Measurements from ENCODE around the gene PLXDC2. TPM values are rescaled to one million over a fixed set of nuclear protein-coding genes. Genes with fewer than 3 reads are reported as not detected.

The PLXDC2 gene
- total and polyA plus RNA-seq, 2 donors (not counting 1 experiment from before 2014, with no cell fraction given), result 4.2 to 5.1 TPM

GRCh38 chr10:20073167-20073566 is 256.9 kb downstream of the PLXDC2 start:
- no peak overlapping the region for H3K4me2 ChIP-seq (ENCODE audit: extremely low read depth, insufficient read depth, low read length)
- DNase-seq (ENCODE audit: low read depth in 2 of 2), result no peak
- H3K36me3 ChIP-seq (ENCODE audit: control insufficient read depth, insufficient read depth, low read length), result no peaks in the 10 kb centered on the region
- H2AFZ ChIP-seq (ENCODE audit: low read length), result no peak overlapping the region
- no peaks in the 10 kb centered on the region for H3K27me3 ChIP-seq (ENCODE audit: control insufficient read depth, insufficient read depth, low read length)
- no peak overlapping the region for H3K4me3 ChIP-seq (replicated peaks in 1 of 4; ENCODE audit: control extremely low read depth in 1 of 4, insufficient read depth in 1 of 4, low read depth in 3 of 4, low read length in 4 of 4)
- H3K9me3 ChIP-seq (ENCODE audit: control insufficient read depth, insufficient read depth, low read depth, low read length), result no peaks in the 10 kb centered on the region
- H4K20me1 ChIP-seq (ENCODE audit: control insufficient read depth, extremely low read depth, insufficient read depth, low read length), result no peaks in the 10 kb centered on the region
- TF ChIP-seq EZH2 (IDR thresholded peaks at IDR 0.05; ENCODE audit: low read length, missing control alignments), result no peak
- TF ChIP-seq, protein P1, sequence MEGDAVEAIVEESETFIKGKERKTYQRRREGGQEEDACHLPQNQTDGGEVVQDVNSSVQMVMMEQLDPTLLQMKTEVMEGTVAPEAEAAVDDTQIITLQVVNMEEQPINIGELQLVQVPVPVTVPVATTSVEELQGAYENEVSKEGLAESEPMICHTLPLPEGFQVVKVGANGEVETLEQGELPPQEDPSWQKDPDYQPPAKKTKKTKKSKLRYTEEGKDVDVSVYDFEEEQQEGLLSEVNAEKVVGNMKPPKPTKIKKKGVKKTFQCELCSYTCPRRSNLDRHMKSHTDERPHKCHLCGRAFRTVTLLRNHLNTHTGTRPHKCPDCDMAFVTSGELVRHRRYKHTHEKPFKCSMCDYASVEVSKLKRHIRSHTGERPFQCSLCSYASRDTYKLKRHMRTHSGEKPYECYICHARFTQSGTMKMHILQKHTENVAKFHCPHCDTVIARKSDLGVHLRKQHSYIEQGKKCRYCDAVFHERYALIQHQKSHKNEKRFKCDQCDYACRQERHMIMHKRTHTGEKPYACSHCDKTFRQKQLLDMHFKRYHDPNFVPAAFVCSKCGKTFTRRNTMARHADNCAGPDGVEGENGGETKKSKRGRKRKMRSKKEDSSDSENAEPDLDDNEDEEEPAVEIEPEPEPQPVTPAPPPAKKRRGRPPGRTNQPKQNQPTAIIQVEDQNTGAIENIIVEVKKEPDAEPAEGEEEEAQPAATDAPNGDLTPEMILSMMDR (conservative IDR thresholded peaks at IDR 0.05 in 1 of 2, IDR thresholded peaks at IDR 0.05 in 1 of 2; ENCODE audit: low read depth in 1 of 2, low read length in 2 of 2), result no peak
- H3K27ac ChIP-seq (ENCODE audit: insufficient read depth, low read length), result no peak overlapping the region
- H3K9ac ChIP-seq (ENCODE audit: insufficient read depth, low read length), result no peak overlapping the region
- H3K79me2 ChIP-seq (ENCODE audit: control insufficient read depth, insufficient read depth, low read length), result no peaks in the 10 kb centered on the region
- H3K4me1 ChIP-seq (ENCODE audit: control insufficient read depth, extremely low read depth, insufficient read depth, low read length), result no peaks in the 10 kb centered on the region

- Histone ChIP-seq H3K4me1 (ENCODE audit: control insufficient read depth, extremely low read depth, insufficient read depth, low read length) (no peaks in the 10 kb centered on the region), H3K79me2 (ENCODE audit: control insufficient read depth, insufficient read depth, low read length) (no peaks in the 10 kb centered on the region), H3K27me3 (ENCODE audit: control insufficient read depth, insufficient read depth, low read length) (no peaks in the 10 kb centered on the region), H3K9ac (ENCODE audit: insufficient read depth, low read length) (no peak overlapping the region), H3K9me3 (ENCODE audit: control insufficient read depth, insufficient read depth, low read depth, low read length) (no peaks in the 10 kb centered on the region), H3K4me2 (ENCODE audit: extremely low read depth, insufficient read depth, low read length) (no peak overlapping the region), H3K4me3 (replicated peaks in 1 of 4; ENCODE audit: control extremely low read depth in 1 of 4, insufficient read depth in 1 of 4, low read depth in 3 of 4, low read length in 4 of 4) (no peak overlapping the region), H3K36me3 (ENCODE audit: control insufficient read depth, insufficient read depth, low read length) (no peaks in the 10 kb centered on the region), H3K27ac (ENCODE audit: insufficient read depth, low read length) (no peak overlapping the region), H4K20me1 (ENCODE audit: control insufficient read depth, extremely low read depth, insufficient read depth, low read length) (no peaks in the 10 kb centered on the region), H2AFZ (ENCODE audit: low read length) (no peak overlapping the region)
- TF ChIP-seq, protein P1 (conservative IDR thresholded peaks at IDR 0.05 in 1 of 2, IDR thresholded peaks at IDR 0.05 in 1 of 2; ENCODE audit: low read depth in 1 of 2, low read length in 2 of 2), result no peak
- TF ChIP-seq EZH2 (IDR thresholded peaks at IDR 0.05; ENCODE audit: low read length, missing control alignments), result no peak
- DNase-seq (ENCODE audit: low read depth in 2 of 2), result no peak
Observed at GRCh38 chr10:20075713-20076112, 259.5 kb downstream of the PLXDC2 start.

DNA sequence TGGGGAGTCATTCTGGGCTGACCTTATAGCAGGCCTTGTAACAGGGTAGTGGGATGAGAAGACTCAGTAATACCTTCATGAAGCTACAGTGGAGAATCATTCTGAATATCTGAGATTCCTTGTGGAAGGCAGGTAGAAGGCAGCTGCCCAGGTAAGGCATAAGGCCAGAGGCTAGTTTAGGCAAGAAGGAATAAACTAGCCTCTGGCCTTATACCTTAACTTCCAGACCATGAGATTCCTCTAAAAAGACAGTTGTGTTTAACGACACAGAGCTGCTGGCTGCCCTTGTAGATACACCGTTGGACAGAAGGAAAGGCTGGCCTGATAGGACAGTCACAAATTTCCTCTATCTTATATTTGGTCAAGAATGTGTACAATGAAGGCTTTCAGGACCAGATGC is 268.2 kb downstream of the PLXDC2 start:
- Histone ChIP-seq H3K36me3 (ENCODE audit: control insufficient read depth, insufficient read depth, low read length) (no peaks in the 10 kb centered on the region), H3K9me3 (ENCODE audit: control insufficient read depth, insufficient read depth, low read depth, low read length) (no peaks in the 10 kb centered on the region), H3K79me2 (ENCODE audit: control insufficient read depth, insufficient read depth, low read length) (no peaks in the 10 kb centered on the region), H3K27ac (ENCODE audit: insufficient read depth, low read length) (no peak overlapping the region), H3K4me2 (ENCODE audit: extremely low read depth, insufficient read depth, low read length) (no peak overlapping the region), H3K4me1 (ENCODE audit: control insufficient read depth, extremely low read depth, insufficient read depth, low read length) (no peaks in the 10 kb centered on the region), H3K9ac (ENCODE audit: insufficient read depth, low read length) (no peak overlapping the region), H2AFZ (ENCODE audit: low read length) (no peak overlapping the region), H3K4me3 (replicated peaks in 1 of 4; ENCODE audit: control extremely low read depth in 1 of 4, insufficient read depth in 1 of 4, low read depth in 3 of 4, low read length in 4 of 4) (no peak overlapping the region), H3K27me3 (ENCODE audit: control insufficient read depth, insufficient read depth, low read length) (no peaks in the 10 kb centered on the region), H4K20me1 (ENCODE audit: control insufficient read depth, extremely low read depth, insufficient read depth, low read length) (no peaks in the 10 kb centered on the region)
- TF ChIP-seq EZH2 (IDR thresholded peaks at IDR 0.05; ENCODE audit: low read length, missing control alignments), result no peak
- TF ChIP-seq, protein P1 (conservative IDR thresholded peaks at IDR 0.05 in 1 of 2, IDR thresholded peaks at IDR 0.05 in 1 of 2; ENCODE audit: low read depth in 1 of 2, low read length in 2 of 2), result no peak
- no peak for DNase-seq (ENCODE audit: low read depth in 2 of 2)
